Measurements from ENCODE around the gene EFHC2.

DNA sequence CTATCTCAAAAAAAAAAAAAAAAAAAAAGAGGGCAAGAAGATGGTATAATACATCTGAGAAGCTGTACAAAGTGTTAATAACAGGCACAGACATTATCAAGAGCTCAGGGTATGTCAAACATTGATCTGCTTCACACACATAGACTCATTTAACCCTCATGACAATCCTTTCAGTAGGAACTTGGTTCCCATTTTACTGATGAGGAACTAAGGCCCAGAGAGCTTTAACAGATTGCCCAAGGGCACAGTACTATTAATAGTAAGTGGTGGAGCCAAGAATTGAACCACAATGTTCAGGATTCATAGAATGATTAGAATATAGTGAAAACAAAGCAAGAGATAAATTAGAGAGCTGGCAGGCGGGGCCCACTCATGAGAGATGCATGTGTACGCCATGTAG lies 154.4 kb downstream of the EFHC2 start:
- TF ChIP-seq, protein P1, sequence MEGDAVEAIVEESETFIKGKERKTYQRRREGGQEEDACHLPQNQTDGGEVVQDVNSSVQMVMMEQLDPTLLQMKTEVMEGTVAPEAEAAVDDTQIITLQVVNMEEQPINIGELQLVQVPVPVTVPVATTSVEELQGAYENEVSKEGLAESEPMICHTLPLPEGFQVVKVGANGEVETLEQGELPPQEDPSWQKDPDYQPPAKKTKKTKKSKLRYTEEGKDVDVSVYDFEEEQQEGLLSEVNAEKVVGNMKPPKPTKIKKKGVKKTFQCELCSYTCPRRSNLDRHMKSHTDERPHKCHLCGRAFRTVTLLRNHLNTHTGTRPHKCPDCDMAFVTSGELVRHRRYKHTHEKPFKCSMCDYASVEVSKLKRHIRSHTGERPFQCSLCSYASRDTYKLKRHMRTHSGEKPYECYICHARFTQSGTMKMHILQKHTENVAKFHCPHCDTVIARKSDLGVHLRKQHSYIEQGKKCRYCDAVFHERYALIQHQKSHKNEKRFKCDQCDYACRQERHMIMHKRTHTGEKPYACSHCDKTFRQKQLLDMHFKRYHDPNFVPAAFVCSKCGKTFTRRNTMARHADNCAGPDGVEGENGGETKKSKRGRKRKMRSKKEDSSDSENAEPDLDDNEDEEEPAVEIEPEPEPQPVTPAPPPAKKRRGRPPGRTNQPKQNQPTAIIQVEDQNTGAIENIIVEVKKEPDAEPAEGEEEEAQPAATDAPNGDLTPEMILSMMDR (IDR thresholded peaks at IDR 0.05; ENCODE audit: control extremely low read depth in 1 of 3, insufficient read depth in 1 of 3, low read depth in 1 of 3, low read length in 3 of 3) = no peak
- TF ChIP-seq SUZ12 (IDR thresholded peaks at IDR 0.05; ENCODE audit: low read length) (no peak), CHD2 (IDR thresholded peaks at IDR 0.05; ENCODE audit: low read length) (no peak)
